SU-DHL-6 (cell line): Measurements from ENCODE around the gene FAM229B.

Source experiments
- EZH2phosphoT487 ChIP-seq: fragments of 200-600 bp; sonication (generic), shearing (Covaris generic); conservative IDR thresholded peaks from 2 replicates; pipeline ENCODE4 v1.6.1; 2018; ENCODE audit warnings: mild to moderate bottlenecking, antibody characterized with exemption, low read length, moderate library complexity, mixed read lengths
- TF ChIP-seq, protein P1 (sequence below): fragments of 200-600 bp; sonication (generic); IDR thresholded peaks from one replicate; pipeline ENCODE4 v1.5.1; 2017; ENCODE audit warnings: antibody characterized with exemption, mild to moderate bottlenecking, low read length, moderate library complexity; ENCODE audit not compliant: insufficient read depth, poor library complexity, severe bottlenecking

DNA sequence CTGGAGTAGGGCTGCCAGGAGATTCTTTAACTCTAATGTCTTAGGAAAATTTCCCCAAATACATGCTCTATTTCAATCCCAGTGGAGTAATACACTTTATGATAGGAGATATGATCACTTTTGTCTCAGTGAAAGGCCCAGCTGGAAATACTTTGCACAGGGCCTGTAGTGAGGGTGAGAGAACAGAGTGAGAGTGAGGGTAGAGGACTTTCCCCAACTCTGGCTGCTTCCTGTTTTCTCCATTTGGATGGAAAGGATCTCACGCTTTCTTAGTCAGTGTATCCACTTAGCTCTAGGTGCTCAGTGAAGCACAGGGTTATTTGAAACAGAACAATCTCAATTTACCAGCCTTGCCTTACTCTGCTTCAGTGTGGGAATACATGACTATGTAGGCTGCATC is 36.6 kb downstream of the FAM229B start:
- TF ChIP-seq, protein P1, sequence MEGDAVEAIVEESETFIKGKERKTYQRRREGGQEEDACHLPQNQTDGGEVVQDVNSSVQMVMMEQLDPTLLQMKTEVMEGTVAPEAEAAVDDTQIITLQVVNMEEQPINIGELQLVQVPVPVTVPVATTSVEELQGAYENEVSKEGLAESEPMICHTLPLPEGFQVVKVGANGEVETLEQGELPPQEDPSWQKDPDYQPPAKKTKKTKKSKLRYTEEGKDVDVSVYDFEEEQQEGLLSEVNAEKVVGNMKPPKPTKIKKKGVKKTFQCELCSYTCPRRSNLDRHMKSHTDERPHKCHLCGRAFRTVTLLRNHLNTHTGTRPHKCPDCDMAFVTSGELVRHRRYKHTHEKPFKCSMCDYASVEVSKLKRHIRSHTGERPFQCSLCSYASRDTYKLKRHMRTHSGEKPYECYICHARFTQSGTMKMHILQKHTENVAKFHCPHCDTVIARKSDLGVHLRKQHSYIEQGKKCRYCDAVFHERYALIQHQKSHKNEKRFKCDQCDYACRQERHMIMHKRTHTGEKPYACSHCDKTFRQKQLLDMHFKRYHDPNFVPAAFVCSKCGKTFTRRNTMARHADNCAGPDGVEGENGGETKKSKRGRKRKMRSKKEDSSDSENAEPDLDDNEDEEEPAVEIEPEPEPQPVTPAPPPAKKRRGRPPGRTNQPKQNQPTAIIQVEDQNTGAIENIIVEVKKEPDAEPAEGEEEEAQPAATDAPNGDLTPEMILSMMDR: no peak
- no peak for TF ChIP-seq EZH2phosphoT487
